Glutamatergic neuron (in vitro differentiated cells): ENCODE data around the gene RSPO4. TPM values are rescaled to one million over a fixed set of nuclear protein-coding genes. Genes with fewer than 3 reads are reported as not detected.

ENCODE experiments used
- DNase-seq: peaks from one replicate; pipeline ENCODE4 v3.0.0; 2022
- H3K27ac Mint-ChIP-seq: one replicate; pipeline ENCODE4 v1.8.0; 2020; ENCODE audit warnings: mild to moderate bottlenecking, mixed read lengths, inconsistent platforms; ENCODE audit not compliant: unreplicated experiment
- H3K27me3 Mint-ChIP-seq: one replicate; pipeline ENCODE4 v1.8.0; 2020; ENCODE audit warnings: mild to moderate bottlenecking, moderate library complexity, mixed read lengths, inconsistent platforms; ENCODE audit not compliant: unreplicated experiment
- H3K36me3 Mint-ChIP-seq: one replicate; pipeline ENCODE4 v1.8.0; 2020; ENCODE audit warnings: mild to moderate bottlenecking, mixed read lengths, inconsistent platforms; ENCODE audit not compliant: unreplicated experiment
- H3K4me1 Mint-ChIP-seq: one replicate; pipeline ENCODE4 v1.8.0; 2020; ENCODE audit warnings: mild to moderate bottlenecking, low read depth, mixed read lengths, inconsistent platforms; ENCODE audit not compliant: unreplicated experiment
- H3K4me3 Mint-ChIP-seq: one replicate; pipeline ENCODE4 v1.8.0; 2020; ENCODE audit warnings: mild to moderate bottlenecking, mixed read lengths, inconsistent platforms; ENCODE audit not compliant: unreplicated experiment
- H3K9me3 Mint-ChIP-seq: one replicate; pipeline ENCODE4 v1.8.0; 2020; ENCODE audit warnings: mild to moderate bottlenecking, moderate library complexity, mixed read lengths, inconsistent platforms; ENCODE audit not compliant: unreplicated experiment
- total RNA-seq: library from RNA; stranded (reverse); fragmentation: NEBNext Ultra II Directional; extraction: Animal tissue kit (Norgen Biotek cat#: 25700); gene quantifications from one replicate; pipeline ENCODE4 v1.2.1, GENCODE V29; 2021; ENCODE audit not compliant: unreplicated experiment
- TF ChIP-seq, protein P1 (sequence below): fragments of 200-600 bp; sonication (generic); IDR thresholded peaks from one replicate; pipeline ENCODE4 v1.5.0; 2021; ENCODE audit not compliant: partially characterized antibody, unreplicated experiment

The RSPO4 gene
- total RNA-seq, 1 donor from 2014 or later: 0.86 TPM

DNA sequence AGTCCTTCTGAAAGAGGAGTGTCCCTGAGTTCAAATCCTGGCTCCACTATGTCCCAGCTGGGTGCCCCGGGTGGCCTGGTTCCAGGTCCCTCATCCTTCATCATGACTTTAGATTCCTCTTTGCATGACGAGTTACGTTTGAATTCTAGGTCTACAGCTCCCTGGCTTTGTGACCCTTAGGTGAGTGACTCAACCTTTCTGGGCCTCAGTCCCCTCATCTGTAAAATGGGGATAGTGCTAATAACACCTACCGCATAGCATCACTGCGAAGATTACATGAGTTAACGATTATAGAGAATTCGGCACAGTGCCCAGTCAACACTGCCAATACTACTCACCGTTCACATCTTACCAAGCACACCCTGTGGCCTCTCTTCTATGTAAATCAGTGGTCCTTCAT is 39.4 kb downstream of the RSPO4 start:
- H3K27ac Mint-ChIP-seq: no peak overlapping the region
- peaks cover 3% of the 10 kb centered on the region for H3K27me3 Mint-ChIP-seq

DNA sequence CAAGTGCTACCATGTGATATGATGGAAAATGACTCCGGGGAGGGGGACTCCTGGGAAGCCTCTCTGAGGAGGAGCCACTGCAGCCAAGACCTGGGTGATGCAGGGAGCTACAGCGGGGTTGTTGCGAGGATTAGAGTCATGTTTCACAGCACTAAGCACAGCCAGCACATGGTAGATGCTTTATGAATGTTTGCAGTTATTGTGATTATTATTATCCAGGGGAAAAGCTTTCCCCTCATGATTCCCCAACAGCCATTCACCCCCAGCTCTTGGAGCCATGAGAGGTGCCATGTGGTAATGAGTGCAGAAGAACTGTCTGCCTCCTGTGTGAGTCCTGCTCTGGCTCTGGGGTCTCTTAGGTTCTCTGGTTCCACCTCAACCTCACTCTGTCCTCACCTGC is 39.9 kb downstream of the RSPO4 start:
- H3K27me3 Mint-ChIP-seq: peaks cover 3% of the 10 kb centered on the region
- peaks cover 6% of the 10 kb centered on the region for H3K9me3 Mint-ChIP-seq
- peaks cover 19% of the 10 kb centered on the region for H3K4me1 Mint-ChIP-seq
- TF ChIP-seq, protein P1, sequence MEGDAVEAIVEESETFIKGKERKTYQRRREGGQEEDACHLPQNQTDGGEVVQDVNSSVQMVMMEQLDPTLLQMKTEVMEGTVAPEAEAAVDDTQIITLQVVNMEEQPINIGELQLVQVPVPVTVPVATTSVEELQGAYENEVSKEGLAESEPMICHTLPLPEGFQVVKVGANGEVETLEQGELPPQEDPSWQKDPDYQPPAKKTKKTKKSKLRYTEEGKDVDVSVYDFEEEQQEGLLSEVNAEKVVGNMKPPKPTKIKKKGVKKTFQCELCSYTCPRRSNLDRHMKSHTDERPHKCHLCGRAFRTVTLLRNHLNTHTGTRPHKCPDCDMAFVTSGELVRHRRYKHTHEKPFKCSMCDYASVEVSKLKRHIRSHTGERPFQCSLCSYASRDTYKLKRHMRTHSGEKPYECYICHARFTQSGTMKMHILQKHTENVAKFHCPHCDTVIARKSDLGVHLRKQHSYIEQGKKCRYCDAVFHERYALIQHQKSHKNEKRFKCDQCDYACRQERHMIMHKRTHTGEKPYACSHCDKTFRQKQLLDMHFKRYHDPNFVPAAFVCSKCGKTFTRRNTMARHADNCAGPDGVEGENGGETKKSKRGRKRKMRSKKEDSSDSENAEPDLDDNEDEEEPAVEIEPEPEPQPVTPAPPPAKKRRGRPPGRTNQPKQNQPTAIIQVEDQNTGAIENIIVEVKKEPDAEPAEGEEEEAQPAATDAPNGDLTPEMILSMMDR: no peak
- H3K4me3 Mint-ChIP-seq: no peak overlapping the region
- no peaks in the 10 kb centered on the region for H3K36me3 Mint-ChIP-seq
- H3K27ac Mint-ChIP-seq: no peak overlapping the region
- DNase-seq: no peak

More for the DNA sequence above, 39.4 kb downstream of the RSPO4 start:
- TF ChIP-seq, protein P1: no peak
- Mint-ChIP-seq H3K9me3 (peaks cover 6% of the 10 kb centered on the region), H3K4me1 (peaks cover 19% of the 10 kb centered on the region), H3K4me3 (no peak overlapping the region), H3K36me3 (no peaks in the 10 kb centered on the region)
- no peak for DNase-seq

DNA sequence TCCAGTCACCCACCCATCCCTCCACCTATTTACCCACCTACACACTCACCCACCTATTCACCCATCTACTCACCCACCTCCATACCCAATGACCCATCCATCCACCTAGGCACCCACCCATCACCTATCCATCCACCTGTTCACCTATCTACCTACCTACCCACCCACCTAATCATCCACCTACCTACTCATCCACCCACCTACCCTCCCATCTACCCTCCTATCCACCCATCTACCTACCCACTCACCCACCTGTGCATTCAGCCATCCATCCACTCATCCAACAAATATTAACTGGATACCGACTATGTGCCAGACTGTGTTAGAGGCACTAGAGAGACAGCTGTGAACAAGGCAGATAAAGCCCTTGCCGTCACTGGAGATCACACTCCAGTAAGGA is 40.3 kb downstream of the RSPO4 start:
- Mint-ChIP-seq H3K36me3 (no peaks in the 10 kb centered on the region), H3K9me3 (peaks cover 6% of the 10 kb centered on the region), H3K4me3 (no peak overlapping the region), H3K27ac (no peak overlapping the region), H3K4me1 (peaks cover 19% of the 10 kb centered on the region), H3K27me3 (peaks cover 3% of the 10 kb centered on the region)
- TF ChIP-seq, protein P1: no peak
- no peak for DNase-seq

DNA sequence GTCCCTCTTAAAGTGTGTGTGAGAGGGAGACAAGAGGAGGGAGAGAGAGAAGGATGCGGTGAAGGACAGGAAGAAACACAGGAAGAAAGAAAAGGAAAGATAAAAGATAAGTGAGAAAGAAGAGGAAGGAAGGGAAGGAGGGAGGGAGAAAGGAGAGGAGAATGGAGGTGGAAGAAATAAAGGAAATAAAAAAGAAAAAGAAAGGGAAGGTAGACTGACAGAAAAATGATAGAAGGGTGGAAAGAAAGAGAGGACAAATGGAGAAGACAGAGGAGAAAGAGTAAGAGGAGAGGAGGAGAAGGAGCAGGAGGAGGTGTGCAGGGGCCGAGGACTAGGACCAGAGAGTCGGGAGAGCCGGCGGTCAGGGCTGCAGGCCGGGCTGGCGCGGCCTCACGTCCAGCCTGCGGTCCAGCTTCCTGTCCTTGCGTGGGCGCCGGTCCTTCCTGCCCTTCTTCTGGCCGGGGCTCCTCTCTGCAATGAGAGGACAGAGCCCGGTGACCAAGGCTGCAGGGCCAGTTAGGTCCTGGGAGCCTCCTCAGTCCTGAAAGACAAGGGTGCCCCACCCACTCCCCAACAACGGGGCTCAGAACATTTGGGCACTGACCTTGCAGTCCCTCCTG is 42.0 kb downstream of the RSPO4 start:
- Mint-ChIP-seq H3K4me1 (peaks cover 12% of the 10 kb centered on the region), H3K36me3 (no peaks in the 10 kb centered on the region), H3K4me3 (no peak overlapping the region), H3K27ac (no peak overlapping the region), H3K27me3 (peaks cover 7% of the 10 kb centered on the region), H3K9me3 (peaks cover 7% of the 10 kb centered on the region)
- DNase-seq: no peak
- TF ChIP-seq, protein P1: no peak

DNA sequence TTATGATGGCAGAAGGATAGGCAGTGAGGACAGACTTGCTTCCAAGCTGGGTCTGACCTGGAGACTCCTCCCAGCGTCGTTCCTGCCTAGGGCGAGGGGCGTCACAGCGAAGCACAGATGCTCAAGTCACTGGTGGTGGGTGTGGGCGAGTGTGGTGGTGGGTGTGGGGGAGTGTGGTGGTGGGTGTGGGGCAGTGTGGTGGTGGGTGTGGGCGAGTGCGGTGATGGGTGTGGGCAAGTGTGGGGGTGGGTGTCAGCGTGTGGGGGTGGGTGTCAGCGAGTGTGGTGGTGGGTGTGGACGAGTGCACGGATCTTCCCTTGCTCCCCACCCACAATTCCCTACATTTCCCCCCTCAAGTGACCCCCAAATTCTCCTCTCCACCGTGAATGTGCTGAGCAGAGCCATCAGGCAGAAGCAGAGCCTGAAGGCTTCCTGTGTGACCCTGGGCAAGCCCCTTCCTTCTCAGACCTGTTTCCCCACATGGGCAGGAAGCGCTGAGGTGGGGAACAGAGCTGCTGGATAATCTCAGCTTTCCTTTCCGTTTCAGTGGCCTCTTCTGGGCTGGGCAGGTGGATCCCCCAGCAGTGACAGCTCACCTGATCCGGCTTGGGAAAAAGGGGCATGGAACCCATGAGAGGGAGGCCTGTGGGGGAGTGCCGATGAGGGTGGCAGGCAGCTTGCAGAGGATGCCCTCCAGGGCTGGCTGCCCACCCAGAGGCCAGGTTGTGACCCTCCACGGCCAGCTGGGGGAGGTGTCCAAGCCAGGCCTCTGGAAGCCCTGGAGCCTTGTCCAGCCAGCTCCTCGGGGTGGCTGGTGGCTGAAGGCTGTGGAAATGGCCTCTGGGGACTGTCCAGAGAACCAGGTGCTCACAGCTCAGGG is 42.9 kb downstream of the RSPO4 start:
- Mint-ChIP-seq H3K27me3 (peaks cover 4% of the 10 kb centered on the region), H3K36me3 (no peaks in the 10 kb centered on the region), H3K4me1 (peaks cover 6% of the 10 kb centered on the region), H3K27ac (no peak overlapping the region), H3K9me3 (peaks cover 7% of the 10 kb centered on the region), H3K4me3 (no peak overlapping the region)
- TF ChIP-seq, protein P1: no peak
- no peak for DNase-seq
